HG03159 (cell line): Measurements from ENCODE around the gene DENND6B.

Experiments used
- ATAC-seq: cut with Tn5 transposase; IDR thresholded peaks from one replicate; pipeline ENCODE4 v1.9.1; 2021; ENCODE audit warnings: mild to moderate bottlenecking, moderate library complexity; ENCODE audit not compliant: unreplicated experiment

DENND6B gene

DNA sequence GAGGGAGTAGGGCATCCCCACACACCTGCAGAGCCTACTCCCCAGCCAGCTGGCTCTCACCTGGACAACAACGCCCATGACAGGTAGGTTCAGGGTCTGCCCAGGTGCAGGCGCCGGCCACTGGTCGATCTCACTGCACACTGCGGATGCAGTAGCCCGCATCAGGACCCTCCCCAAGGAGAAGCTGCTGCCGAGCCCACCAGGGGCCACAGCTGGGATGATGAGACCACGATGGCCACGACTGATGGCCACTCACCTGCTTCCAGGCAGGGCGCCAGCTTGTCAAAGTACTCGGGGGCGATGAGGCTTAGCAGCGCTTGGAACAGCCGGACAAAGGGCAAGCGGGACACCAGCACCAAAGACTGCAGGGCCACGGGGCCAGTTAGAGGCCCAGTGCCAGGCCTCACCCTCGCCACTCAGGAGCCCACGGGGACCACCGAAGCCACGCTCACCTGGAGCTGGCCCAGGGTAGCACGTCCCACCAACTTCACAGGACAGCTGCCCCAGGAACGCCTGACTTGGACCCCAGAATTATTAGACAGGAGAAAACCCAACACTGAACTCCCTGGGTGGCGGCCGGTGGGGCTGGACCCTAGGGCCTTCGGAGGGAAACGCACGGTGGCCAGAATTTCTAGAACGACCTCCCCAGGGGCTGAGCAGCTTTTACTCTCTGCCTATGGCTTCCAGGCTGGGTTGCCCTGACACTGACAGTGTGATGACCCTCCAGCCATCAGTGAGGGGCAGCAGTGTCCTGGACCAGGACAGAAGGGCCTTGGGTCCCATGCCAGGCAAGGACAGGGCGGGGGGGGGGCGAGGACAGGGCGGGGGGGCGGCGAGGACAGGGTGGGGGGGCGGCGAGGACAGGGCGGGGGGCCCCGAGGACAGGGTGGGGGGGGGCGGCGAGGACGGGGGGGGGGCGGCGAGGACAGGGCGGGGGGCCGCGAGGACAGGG lies 10.4 kb downstream of the DENND6B start:
- no peak for ATAC-seq

DNA sequence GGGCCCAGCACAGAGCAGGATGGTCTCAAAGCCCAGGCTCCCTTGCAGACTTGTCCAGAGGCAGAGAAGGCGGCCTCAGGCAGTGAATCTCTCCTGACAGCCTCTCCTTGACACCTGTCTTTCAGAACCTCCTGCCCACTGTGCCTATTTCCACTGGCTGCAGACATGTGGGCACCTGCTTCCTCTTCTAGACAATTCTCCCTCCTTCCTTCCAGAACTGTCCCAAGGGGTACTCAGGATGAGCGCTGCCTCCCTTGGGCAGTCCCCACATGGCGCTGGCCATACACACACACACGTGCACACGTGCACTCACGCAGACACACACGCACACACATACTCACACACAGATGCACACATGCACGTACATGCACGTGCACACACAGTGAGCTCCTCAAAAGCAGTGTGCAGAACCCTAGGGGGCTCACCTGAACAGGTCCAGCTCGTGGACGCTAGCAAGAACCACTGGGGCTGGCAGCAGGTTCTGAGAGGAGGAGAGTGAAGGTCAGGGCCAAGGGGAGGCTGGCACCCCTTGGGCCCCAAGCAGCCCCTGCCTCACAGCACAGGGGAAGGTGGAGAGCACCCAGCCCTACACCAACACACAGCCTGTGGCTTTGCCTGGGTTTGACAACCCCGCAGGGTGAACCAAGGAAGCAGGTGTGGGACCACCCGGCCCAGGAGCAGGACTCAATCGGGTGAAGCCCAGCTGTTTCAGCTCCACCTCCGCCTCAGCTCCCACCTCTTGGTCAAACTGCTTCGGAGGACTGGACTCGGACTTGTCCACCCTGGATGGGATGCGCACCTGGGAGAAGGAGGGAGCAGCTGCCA lies 11.3 kb downstream of the DENND6B start:
- ATAC-seq = no peak

- ATAC-seq = peak; percentile 62
These were observed 12.1 kb downstream of the DENND6B start for GRCh38 chr22:50314455-50315288.

DNA sequence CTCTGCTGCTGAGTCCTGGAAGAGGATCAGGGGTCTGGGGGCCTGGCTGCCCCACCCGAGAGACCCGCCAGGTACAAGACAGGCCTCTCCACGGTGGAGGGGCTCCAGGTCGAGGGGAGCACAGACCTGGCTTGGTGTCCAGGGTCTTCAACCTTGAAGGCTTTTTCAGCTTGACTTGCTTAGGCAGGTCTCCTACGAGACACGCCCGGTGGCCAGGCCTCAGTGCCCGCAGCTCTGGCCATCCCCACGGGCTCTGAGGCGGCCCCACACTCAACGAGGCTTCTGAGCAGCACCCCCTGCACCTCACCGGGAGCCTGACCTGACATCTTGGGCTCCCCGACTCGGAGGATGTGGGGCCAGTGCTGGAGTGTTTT lies 12.7 kb downstream of the DENND6B start:
- no peak for ATAC-seq

DNA sequence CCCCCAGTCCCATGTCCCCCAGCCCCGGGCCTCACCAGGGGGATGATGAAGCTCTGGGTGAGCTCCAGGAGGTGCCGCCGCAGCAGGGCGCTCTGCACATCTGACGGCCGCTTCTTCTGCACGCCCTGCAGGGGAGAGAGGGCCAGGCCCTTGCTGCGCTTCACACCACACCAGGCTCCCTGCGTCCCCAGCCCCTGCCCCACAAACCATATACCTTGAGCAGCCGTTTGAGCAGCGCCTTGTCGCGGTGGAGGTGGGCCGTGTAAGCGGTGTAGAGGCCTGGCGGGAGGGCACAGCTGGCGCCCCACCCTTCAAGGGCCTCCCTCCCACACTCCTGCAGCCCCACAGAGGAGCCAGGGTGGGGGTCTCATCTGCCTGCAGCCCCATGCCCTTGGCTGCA lies 13.2 kb downstream of the DENND6B start:
- ATAC-seq = no peak

DNA sequence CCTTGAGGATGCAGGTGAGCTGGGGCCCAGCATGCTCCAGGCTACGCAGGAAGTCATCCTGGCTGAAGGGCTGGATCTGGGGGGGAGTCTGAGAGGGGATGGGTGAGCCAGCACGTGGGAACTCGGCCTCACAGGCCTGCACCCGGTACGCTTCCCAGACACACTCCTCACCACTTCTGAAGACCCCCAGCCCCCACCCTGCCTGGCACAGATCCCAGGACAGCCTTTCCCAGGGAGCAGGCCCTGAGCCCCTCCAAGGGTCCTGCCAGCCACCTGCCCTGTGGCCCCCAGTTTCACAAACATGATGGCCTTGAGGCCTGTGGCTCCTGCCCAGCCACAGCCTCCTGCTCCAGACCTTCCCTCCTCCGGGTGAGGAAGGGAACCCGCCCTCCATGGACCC lies 13.8 kb downstream of the DENND6B start:
- ATAC-seq = no peak

DNA sequence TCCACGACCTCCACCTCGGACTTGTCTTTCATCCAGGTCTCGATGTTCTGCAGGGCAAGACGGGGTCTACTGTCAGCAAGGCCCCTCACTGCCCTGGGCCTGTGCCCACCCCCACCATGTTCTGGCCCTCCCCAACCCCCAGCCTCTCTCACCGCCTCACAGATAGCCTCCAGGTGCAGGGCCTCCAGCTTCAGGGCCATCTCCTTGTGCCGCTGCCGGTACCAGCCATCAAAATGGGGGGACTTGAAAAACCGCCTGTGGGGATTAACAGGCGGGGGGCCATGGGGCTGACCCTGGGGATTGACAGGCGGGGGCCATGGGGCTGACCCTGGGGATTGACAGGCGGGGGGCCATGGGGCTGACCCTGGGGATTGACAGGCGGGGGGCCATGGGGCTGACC lies 14.4 kb downstream of the DENND6B start:
- no peak for ATAC-seq

GRCh38 chr22:50311606-50312351 lies 15.0 kb downstream of the DENND6B start:
- no peak for ATAC-seq

GRCh38 chr22:50310949-50311444 lies 15.8 kb downstream of the DENND6B start:
- no peak for ATAC-seq

DNA sequence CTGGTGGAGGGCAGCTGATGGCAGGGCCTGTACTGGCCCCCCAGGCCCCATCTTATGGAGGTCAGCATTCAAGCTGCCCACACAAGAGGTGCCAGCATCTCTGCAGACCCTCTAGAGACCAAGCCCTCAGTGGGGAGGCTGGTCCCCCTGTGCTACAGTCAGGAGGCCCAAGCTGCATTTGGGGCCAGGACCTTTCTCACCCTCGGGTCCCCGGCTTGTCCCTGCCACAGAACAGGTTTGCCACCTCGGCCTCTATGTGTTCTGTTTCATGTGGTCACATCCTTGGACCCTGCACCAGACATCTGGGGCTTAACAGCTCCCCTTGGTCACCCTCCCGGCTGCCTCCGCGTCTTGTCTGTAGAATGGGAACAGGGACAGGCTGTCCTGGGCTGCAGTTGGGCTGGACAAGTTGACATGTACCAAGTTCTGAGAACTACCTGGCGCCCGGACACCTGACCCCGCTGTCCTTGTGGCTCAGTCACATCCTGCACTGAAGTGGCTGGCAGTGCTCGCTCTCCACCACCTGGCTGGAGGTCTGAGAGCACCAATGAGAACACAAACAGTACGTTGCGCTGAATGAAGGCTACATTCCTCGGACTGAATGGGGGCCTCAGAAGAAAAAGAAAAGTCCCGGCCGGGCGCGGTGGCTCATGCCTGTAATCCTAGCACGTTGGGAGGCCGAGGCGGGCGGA lies 16.6 kb downstream of the DENND6B start:
- no peak for ATAC-seq

- no peak for ATAC-seq
These were observed 17.2 kb downstream of the DENND6B start for GRCh38 chr22:50309601-50309991.

- no peak for ATAC-seq
These were observed 17.7 kb downstream of the DENND6B start for GRCh38 chr22:50308986-50309600.

DNA sequence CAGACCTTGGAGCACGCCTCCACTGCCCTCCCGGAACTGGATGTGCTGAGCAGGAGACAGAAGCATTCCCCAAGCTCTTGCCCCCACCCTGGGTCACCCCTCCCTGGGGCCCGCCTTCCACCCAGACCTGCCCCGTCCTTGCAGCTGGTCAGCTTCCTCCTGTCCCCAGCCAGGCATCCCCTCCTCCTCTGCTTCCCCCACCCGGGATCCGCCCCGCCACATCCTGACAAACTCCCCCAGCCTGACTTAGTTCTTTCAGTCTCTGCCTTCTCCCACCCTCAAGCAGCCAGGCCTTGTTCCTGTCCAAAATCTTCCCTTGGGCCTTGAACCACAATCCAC lies 18.2 kb downstream of the DENND6B start:
- ATAC-seq = no peak

DNA sequence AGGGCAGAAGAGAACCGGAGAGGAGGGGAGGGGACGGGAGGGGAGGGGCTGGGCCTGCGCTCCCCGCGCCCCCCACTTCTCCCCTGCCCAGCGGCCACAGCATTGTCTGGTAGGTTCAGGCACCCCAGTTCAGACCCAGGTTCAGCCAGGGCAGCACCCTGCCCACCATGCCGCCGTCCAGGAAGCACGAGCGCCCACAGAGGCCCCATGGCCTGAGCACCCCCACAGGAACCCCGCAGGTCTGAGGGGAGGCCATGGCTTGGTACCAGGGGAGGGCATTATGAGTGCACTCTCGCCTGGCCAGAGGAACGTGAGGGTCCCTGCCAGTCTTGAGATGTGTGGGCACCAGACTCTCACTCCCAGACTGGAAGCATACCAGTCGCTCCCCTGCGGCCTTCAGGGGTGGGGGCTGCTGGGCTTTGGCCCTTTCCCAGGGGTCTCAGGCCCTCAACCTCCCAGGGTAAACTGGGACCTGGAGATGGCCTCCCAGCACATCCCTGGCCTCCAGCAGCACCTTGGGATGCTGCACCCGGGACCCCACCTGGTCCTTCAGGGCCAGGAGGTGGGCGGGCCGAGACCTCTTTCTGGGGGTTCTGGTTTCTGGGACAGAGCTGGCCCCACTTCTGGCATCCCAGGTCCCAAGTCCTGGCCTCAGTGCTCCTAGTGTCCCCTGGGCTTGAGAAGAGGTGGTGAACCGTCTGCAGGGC lies 18.8 kb downstream of the DENND6B start:
- no peak for ATAC-seq

- ATAC-seq = peak; percentile 42
These were observed 19.8 kb downstream of the DENND6B start, which contains the start of gene PLXNB2 for GRCh38 chr22:50306753-50307749. TSS of gene PLXNB2 (minus strand) at chr22:50307646. CDS start at chr22:50290584, 17,062 bp downstream.

DNA sequence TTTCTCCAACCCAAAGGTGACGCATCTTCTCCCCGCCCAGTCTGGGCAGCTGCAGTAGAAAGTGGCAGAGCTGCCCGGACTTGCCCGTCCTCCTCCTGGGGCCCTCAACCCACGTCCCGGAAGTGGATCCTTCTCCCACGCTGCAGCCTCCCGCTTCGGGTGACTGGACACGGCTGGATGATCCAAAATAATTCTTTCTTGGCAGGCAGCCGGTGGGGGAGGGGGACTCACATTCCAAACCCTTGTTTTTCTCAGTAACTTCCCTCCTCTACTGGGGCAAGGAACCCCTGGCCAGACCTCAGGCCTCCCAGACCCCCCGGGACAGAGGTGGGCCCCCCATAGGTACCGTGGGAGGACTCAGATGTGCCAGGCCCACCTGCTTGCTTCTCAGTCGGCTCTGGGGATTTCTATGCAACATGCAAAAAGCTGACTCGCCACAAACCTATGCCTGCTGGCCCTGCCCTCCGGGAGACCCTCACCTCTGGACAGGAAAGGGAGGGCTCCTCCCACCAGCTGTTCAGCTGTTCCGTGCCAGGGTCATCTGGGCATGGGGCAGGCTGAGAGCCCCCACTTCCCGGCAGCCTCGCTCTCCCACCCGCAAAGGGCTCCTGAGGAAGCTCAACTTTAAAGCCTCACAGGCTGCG lies 20.8 kb downstream of the DENND6B start:
- ATAC-seq = no peak

DNA sequence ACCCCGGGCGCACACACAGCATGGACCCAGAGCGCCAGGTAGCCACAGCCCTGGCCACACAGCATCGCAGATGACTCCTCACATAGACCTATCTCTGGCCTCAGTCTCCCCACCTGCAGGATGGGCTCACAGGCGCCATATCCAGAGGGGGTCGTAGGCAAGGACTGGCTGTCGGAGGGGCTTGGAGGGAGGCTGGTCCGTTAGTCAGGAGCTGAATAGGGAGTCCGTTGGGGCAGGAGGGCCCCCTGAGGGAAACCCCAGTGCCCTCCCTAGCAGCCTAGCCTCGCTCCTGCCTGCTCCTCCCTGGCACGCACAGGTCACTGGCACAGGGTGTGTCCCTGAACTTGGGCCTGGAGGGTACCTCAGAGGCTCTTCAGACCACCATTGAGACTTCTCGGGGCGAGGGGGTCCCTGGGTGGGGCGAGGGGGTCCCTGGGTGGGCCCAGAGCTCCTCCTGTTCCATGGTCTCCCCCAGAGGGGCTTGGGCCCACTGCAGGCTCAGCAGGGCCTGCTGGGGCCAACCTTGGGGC lies 21.4 kb downstream of the DENND6B start:
- no peak for ATAC-seq
